ENCODE measurements around the gene ITPRIP. TPM values are rescaled to one million over a fixed set of nuclear protein-coding genes. Genes with fewer than 3 reads are reported as not detected.

ITPRIP gene
- total RNA-seq, 1 experiment from 2014 or later, result 22.5 TPM

- Histone ChIP-seq H2BK15ac (ENCODE audit: low read depth, low read length) (no peak overlapping the region), H3K4me2 (ENCODE audit: insufficient read depth, insufficient read length, low read length) (no peak overlapping the region), H3K27ac (ENCODE audit: insufficient read length, low read depth, low read length) (no peak overlapping the region), H3K79me1 (ENCODE audit: insufficient read depth, low read depth, low read length, poor library complexity, severe bottlenecking) (no peaks in the 10 kb centered on the region), H3K14ac (ENCODE audit: insufficient read depth, low read length) (no peak overlapping the region), H3K9ac (ENCODE audit: extremely low read depth, insufficient read length, low read length) (no peak overlapping the region), H4K5ac (ENCODE audit: insufficient read length, low read depth, low read length) (no peak overlapping the region), H3K79me2 (ENCODE audit: insufficient read depth, low read length) (peaks cover 33% of the 10 kb centered on the region; the same call in 1 of the 2 replicates), H3K4ac (ENCODE audit: low read depth, low read length) (no peak overlapping the region), H3K9me3 (ENCODE audit: control insufficient read depth, low read depth, low read length) (no peaks in the 10 kb centered on the region), H3K23me2 (ENCODE audit: insufficient read length, low read depth, low read length, poor library complexity, severe bottlenecking) (peaks cover 12% of the 10 kb centered on the region), H4K20me1 (ENCODE audit: control insufficient read depth, insufficient read depth, insufficient read length) (peaks cover 3% of the 10 kb centered on the region), H3K56ac (ENCODE audit: insufficient read length, low read depth, low read length) (no peak overlapping the region), H2AK5ac (ENCODE audit: insufficient read length, low read length) (no peak overlapping the region), H2AFZ (ENCODE audit: low read length) (no peak overlapping the region), H2BK5ac (ENCODE audit: insufficient read length, low read length) (no peak overlapping the region), H3K23ac (ENCODE audit: insufficient read length, low read depth, low read length) (no peak overlapping the region), H2BK20ac (ENCODE audit: low read depth, low read length, poor library complexity, severe bottlenecking) (no peak overlapping the region), H3K18ac (ENCODE audit: insufficient read length, low read depth, low read length) (no peak overlapping the region), H2BK120ac (ENCODE audit: low read depth, low read length, poor library complexity, severe bottlenecking) (no peak overlapping the region), H3T11ph (ENCODE audit: low read length) (no peak overlapping the region), H4K8ac (replicated peaks; ENCODE audit: insufficient read length, low read depth, low read length) (no peak overlapping the region), H4K91ac (ENCODE audit: insufficient read length, low read depth, low read length) (no peak overlapping the region), H3K4me1 (ENCODE audit: insufficient read depth, low read length) (peaks cover 32% of the 10 kb centered on the region; the same call in 1 of the 2 replicates), H3K27me3 (ENCODE audit: insufficient read depth, low read length) (no peaks in the 10 kb centered on the region), H2BK12ac (ENCODE audit: insufficient read length, low read depth, low read length) (no peak overlapping the region)
- Mint-ChIP-seq H3K9me3 (no peaks in the 10 kb centered on the region), H3K4me3 (no peak overlapping the region), H3K36me3 (ENCODE audit: insufficient read depth in 1 of 3, low read depth in 3 of 3) (peaks cover 2 to 5% (median 3%) of the 10 kb centered on the region in 3 experiments; a peak in 3 of 7 replicates), H3K27me3 (ENCODE audit: low read depth) (peaks cover 3% of the 10 kb centered on the region; the same call in 1 of the 2 replicates), H3K27ac (no peak overlapping the region), H3K4me1 (peaks cover 72 to 77% of the 10 kb centered on the region in 2 experiments)
- no peak for TF ChIP-seq CTCF (conservative IDR thresholded peaks at IDR 0.05)
- no CpG with 5 or more reads among the region's 6 CpGs for WGBS (ENCODE audit: extremely low coverage, insufficient read length, low lambda C conversion rate)
- DNase-seq, result no peak
Observed at GRCh38 chr10:104334561-104334960, 3.7 kb downstream of the ITPRIP start.
